Measurements from ENCODE around the gene FILIP1. TPM values are rescaled to one million over a fixed set of nuclear protein-coding genes. Genes with fewer than 3 reads are reported as not detected.

The FILIP1 gene
- polyA plus RNA-seq, 2 of the 4 experiments (the other 2 are of a cell fraction), result 2.3 to 15.6 TPM

DNA sequence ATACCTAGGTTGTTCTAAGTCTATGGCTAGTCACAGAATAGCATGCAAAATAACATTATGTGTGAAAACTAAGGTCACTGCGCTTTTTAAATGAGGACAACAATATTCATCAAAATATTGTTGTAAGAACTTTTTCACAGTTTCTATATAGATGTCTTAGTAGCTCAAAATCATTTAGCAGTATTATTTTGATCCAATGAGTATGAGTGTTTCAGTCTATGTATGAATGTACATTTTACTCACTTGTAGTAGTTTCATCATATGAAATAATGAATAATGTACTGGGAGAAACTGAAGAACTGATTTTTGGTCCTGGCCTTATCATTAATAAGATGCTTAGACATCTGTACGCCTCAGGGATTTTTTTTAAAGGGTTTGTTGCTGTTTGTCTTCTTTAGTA is 192.5 kb downstream of the FILIP1 start:
- Histone ChIP-seq H3K4me3 (no peak overlapping the region), H3K4me1 (peaks cover 19% of the 10 kb centered on the region; the same call in 1 of the 3 replicates), H3K27ac (no peak overlapping the region; a peak in 1 of 6 replicates), H3K4me2 (no peak overlapping the region), H3K9me3 (no peaks in the 10 kb centered on the region)
- ChIA-PET CTCF (interaction anchor here (3.0 kb wide), 1 partner anchor 226 kb away, joined by 14 read pairs; no protein-coding TSS in a partner anchor), POLR2A (no interaction called here)
- no peak for FAIRE-seq
- 91% methylated on average over 2 of the region's 2 CpGs for WGBS (ENCODE audit: missing lambda C conversion rate)
- ATAC-seq, result no peak
- TF ChIP-seq RFX5 (IDR thresholded peaks at IDR 0.05) (no peak), MYC (IDR thresholded peaks at IDR 0.05; ENCODE audit: borderline replicate concordance, low read length) (no peak), RAD21 (conservative IDR thresholded peaks at IDR 0.05 in 1 of 2, IDR thresholded peaks at IDR 0.05 in 1 of 2) (no peak), TFCP2L1 (CRISPR knock-in tag; IDR thresholded peaks at IDR 0.05) (no peak), CBX2 (IDR thresholded peaks at IDR 0.05; ENCODE audit: borderline replicate concordance, low read depth) (no peak), EP300 (IDR thresholded peaks at IDR 0.05) (no peak), KDM5A (IDR thresholded peaks at IDR 0.05) (no peak), CBX8 (IDR thresholded peaks at IDR 0.05) (no peak), NFE2L2 (conservative IDR thresholded peaks at IDR 0.05; ENCODE audit: low read length) (no peak), ESRRA (IDR thresholded peaks at IDR 0.05; ENCODE audit: borderline replicate concordance, low read length) (no peak), ZSCAN20 (CRISPR knock-in tag; IDR thresholded peaks at IDR 0.05) (no peak), CHD4 (IDR thresholded peaks at IDR 0.05; ENCODE audit: borderline replicate concordance) (no peak), FOSB (CRISPR knock-in tag; IDR thresholded peaks at IDR 0.05) (no peak), CEBPB (IDR thresholded peaks at IDR 0.05) (no peak), JUNB (IDR thresholded peaks at IDR 0.05) (no peak)
- TF ChIP-seq, protein P1, sequence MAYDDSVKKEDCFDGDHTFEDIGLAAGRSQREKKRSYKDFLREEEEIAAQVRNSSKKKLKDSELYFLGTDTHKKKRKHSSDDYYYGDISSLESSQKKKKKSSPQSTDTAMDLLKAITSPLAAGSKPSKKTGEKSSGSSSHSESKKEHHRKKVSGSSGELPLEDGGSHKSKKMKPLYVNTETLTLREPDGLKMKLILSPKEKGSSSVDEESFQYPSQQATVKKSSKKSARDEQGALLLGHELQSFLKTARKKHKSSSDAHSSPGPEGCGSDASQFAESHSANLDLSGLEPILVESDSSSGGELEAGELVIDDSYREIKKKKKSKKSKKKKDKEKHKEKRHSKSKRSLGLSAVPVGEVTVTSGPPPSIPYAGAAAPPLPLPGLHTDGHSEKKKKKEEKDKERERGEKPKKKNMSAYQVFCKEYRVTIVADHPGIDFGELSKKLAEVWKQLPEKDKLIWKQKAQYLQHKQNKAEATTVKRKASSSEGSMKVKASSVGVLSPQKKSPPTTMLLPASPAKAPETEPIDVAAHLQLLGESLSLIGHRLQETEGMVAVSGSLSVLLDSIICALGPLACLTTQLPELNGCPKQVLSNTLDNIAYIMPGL (CRISPR knock-in tag; IDR thresholded peaks at IDR 0.05; ENCODE audit: borderline replicate concordance), result no peak
- TF ChIP-seq, protein P2, sequence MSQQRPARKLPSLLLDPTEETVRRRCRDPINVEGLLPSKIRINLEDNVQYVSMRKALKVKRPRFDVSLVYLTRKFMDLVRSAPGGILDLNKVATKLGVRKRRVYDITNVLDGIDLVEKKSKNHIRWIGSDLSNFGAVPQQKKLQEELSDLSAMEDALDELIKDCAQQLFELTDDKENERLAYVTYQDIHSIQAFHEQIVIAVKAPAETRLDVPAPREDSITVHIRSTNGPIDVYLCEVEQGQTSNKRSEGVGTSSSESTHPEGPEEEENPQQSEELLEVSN (IDR thresholded peaks at IDR 0.05; ENCODE audit: borderline replicate concordance, low read depth), result no peak
- TF ChIP-seq, protein P3, sequence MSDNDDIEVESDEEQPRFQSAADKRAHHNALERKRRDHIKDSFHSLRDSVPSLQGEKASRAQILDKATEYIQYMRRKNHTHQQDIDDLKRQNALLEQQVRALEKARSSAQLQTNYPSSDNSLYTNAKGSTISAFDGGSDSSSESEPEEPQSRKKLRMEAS (IDR thresholded peaks at IDR 0.05), result no peak
- TF ChIP-seq, protein P4, sequence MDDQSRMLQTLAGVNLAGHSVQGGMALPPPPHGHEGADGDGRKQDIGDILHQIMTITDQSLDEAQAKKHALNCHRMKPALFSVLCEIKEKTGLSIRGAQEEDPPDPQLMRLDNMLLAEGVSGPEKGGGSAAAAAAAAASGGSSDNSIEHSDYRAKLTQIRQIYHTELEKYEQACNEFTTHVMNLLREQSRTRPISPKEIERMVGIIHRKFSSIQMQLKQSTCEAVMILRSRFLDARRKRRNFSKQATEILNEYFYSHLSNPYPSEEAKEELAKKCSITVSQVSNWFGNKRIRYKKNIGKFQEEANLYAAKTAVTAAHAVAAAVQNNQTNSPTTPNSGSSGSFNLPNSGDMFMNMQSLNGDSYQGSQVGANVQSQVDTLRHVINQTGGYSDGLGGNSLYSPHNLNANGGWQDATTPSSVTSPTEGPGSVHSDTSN (IDR thresholded peaks at IDR 0.05), result no peak
- TF ChIP-seq, protein P5, sequence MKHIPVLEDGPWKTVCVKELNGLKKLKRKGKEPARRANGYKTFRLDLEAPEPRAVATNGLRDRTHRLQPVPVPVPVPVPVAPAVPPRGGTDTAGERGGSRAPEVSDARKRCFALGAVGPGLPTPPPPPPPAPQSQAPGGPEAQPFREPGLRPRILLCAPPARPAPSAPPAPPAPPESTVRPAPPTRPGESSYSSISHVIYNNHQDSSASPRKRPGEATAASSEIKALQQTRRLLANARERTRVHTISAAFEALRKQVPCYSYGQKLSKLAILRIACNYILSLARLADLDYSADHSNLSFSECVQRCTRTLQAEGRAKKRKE (CRISPR knock-in tag; IDR thresholded peaks at IDR 0.05; ENCODE audit: low read depth), result no peak
- DNase-seq (ENCODE audit: low read depth in 1 of 2, low spot score in 1 of 2), result no peak

DNA sequence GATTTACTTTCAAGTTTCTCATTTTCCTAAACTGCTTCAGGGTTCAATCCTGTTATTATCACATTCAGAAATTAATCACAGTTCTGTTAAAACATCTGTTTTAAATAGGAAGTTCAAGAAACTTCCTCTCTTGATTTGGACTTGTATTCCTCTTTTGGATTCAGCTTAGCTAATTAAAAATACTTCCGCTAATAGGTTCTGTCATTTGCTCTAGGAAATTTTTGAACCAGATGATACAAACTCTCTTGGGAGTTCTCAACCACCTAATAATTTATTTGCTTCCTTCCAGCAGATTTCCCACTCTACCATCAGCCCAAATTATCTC is 193.1 kb downstream of the FILIP1 start:
- Histone ChIP-seq H3K27ac (peak overlapping the region in 1 of 2 experiments; percentile 5; a peak in 1 of 6 replicates), H3K4me3 (no peak overlapping the region), H3K4me2 (no peak overlapping the region), H3K9me3 (no peaks in the 10 kb centered on the region), H3K4me1 (peaks cover 19% of the 10 kb centered on the region; the same call in 1 of the 3 replicates)
- CTCF ChIA-PET, result interaction anchor here (1.0 to 3.0 kb wide), 3 partner anchors 68 to 300 kb away, joined by 3 to 14 read pairs (median 5); no protein-coding TSS in a partner anchor
- no peak for ATAC-seq
- no peak for DNase-seq (ENCODE audit: low read depth in 1 of 2, low spot score in 1 of 2)
- TF ChIP-seq CBX8 (IDR thresholded peaks at IDR 0.05), result no peak
- no peak for TF ChIP-seq TFCP2L1 (CRISPR knock-in tag; IDR thresholded peaks at IDR 0.05)
- no peak for TF ChIP-seq NFE2L2 (conservative IDR thresholded peaks at IDR 0.05; ENCODE audit: low read length)
- TF ChIP-seq CEBPB (IDR thresholded peaks at IDR 0.05), result no peak
- TF ChIP-seq EHMT2 (IDR thresholded peaks at IDR 0.05; ENCODE audit: low read depth), result no peak
- TF ChIP-seq BHLHE40 (IDR thresholded peaks at IDR 0.05; ENCODE audit: low read depth, low read length), result no peak
- TF ChIP-seq POLR2AphosphoS2 (conservative IDR thresholded peaks at IDR 0.05; ENCODE audit: low read length), result no peak
- no peak for TF ChIP-seq HEYL (CRISPR knock-in tag; IDR thresholded peaks at IDR 0.05)
- no peak for TF ChIP-seq SMC3 (IDR thresholded peaks at IDR 0.05)
- no peak for FAIRE-seq
- POLR2A ChIA-PET, result no interaction called here
- WGBS (ENCODE audit: missing lambda C conversion rate), result 46% methylated on average over 1 of the region's 1 CpG

Measured in A549 (cell line).